HFFc6 (cell line): ENCODE measurements around the gene SYNPO2L. TPM values are rescaled to one million over a fixed set of nuclear protein-coding genes. Genes with fewer than 3 reads are reported as not detected.

ENCODE experiments used
- total RNA-seq, 6 experiments: library from RNA; stranded (reverse); fragmentation: NEBNext Ultra II Directional; extraction: Animal tissue kit (Norgen Biotek cat#: 25700); gene quantifications; 2 replicates in 1 of 6; 3 replicates in 5 of 6; pipeline ENCODE4 v1.2.3, GENCODE V29; 2021

The SYNPO2L gene
- total RNA-seq, 6 experiments from 2014 or later, result 1.5 to 3.3 (median 1.6) TPM

Other genes starting within 250 kb of the SYNPO2L start
- 100 to 1,000 TPM; 125 to 167 (median 134) TPM for gene ANXA7, start 242.0 kb downstream of the SYNPO2L start, total RNA-seq
- gene MSS51, start 222.5 kb downstream of the SYNPO2L start, total RNA-seq, result under 1 TPM; 0.31 to 0.66 (median 0.50) TPM
- 10 to 100 TPM; 49.7 to 66.4 (median 59.8) TPM for gene PPP3CB, start 160.0 kb downstream of the SYNPO2L start, total RNA-seq
- 10 to 100 TPM in 5 of 6 experiments, 1 to 10 TPM in 1; 9.1 to 12.9 (median 10.7) TPM for gene USP54, start 64.7 kb downstream of the SYNPO2L start, total RNA-seq
- gene MYOZ1, start 14.6 kb downstream of the SYNPO2L start, total RNA-seq, result 1 to 10 TPM in 3 of 6 experiments, under 1 TPM in 3; 0.41 to 2.5 (median 0.90) TPM
- 1 to 10 TPM; 2.2 to 3.7 (median 2.8) TPM for gene AGAP5, start 42.1 kb upstream of the SYNPO2L start, total RNA-seq
- gene SEC24C, start 88.3 kb upstream of the SYNPO2L start, total RNA-seq, result 100 to 1,000 TPM in 1 of 6 experiments, 10 to 100 TPM in 5; 90.8 to 108 (median 97.7) TPM
- gene CHCHD1, start 126.0 kb upstream of the SYNPO2L start, total RNA-seq, result 10 to 100 TPM; 27.1 to 34.7 (median 30.6) TPM
- 10 to 100 TPM; 47.2 to 62.6 (median 55.3) TPM for gene ZSWIM8, start 129.6 kb upstream of the SYNPO2L start, total RNA-seq
- gene NDST2, start 155.6 kb upstream of the SYNPO2L start, total RNA-seq, result 10 to 100 TPM; 18.9 to 21.5 (median 20.3) TPM
- 10 to 100 TPM; 24.6 to 33.1 (median 28.1) TPM for gene CAMK2G, start 218.5 kb upstream of the SYNPO2L start, total RNA-seq